WTC11 (cell line): ENCODE measurements around the gene SRSF12.

Experiments
- ATF1 ChIP-seq: sonication (generic); formaldehyde crosslinking; IDR thresholded peaks from 2 replicates; pipeline ENCODE4 v1.8.1; 2023; ENCODE audit warnings: mild to moderate bottlenecking, moderate library complexity, missing genetic modification reagents
- CBFB ChIP-seq: sonication (generic); formaldehyde crosslinking; IDR thresholded peaks from 2 replicates; pipeline ENCODE4 v1.8.1; 2022; ENCODE audit warnings: mild to moderate bottlenecking, low read depth, missing genetic modification reagents
- ELF4 ChIP-seq: sonication (generic); formaldehyde crosslinking; IDR thresholded peaks from 2 replicates; pipeline ENCODE4 v1.8.1; 2022; ENCODE audit warnings: low read depth, mild to moderate bottlenecking, moderate library complexity, missing genetic modification reagents
- IRF2 ChIP-seq: sonication (generic); formaldehyde crosslinking; IDR thresholded peaks from 2 replicates; pipeline ENCODE4 v1.8.0; 2022; ENCODE audit warnings: low read depth, missing genetic modification reagents, borderline replicate concordance
- JUN ChIP-seq: sonication (generic); formaldehyde crosslinking; IDR thresholded peaks from 2 replicates; pipeline ENCODE4 v1.8.0; 2023; ENCODE audit warnings: mild to moderate bottlenecking, missing genetic modification reagents
- NR2C2 ChIP-seq: sonication (generic); formaldehyde crosslinking; IDR thresholded peaks from 2 replicates; pipeline ENCODE4 v1.8.0; 2022; ENCODE audit warnings: mild to moderate bottlenecking, missing genetic modification reagents
- SP1 ChIP-seq: sonication (generic); formaldehyde crosslinking; conservative IDR thresholded peaks from 2 replicates; pipeline ENCODE4 v1.8.1; 2022; ENCODE audit warnings: missing genetic modification reagents
- ZNF138 ChIP-seq: sonication (generic); formaldehyde crosslinking; conservative IDR thresholded peaks from 2 replicates; pipeline ENCODE4 v1.8.1; 2022; ENCODE audit warnings: mild to moderate bottlenecking, moderate library complexity, missing genetic modification reagents
- TF ChIP-seq, protein P1 (sequence below): sonication (generic); formaldehyde crosslinking; conservative IDR thresholded peaks from 2 replicates; pipeline ENCODE4 v1.8.1; 2022; ENCODE audit warnings: mild to moderate bottlenecking, missing genetic modification reagents
- TF ChIP-seq, protein P2 (sequence below): sonication (generic); formaldehyde crosslinking; IDR thresholded peaks from 2 replicates; pipeline ENCODE4 v1.8.0; 2022; ENCODE audit warnings: mild to moderate bottlenecking, missing genetic modification reagents
- TF ChIP-seq, protein P3 (sequence below): fragments of 200-600 bp; IDR thresholded peaks from 2 replicates; pipeline ENCODE4 v1.8.0; 2022; ENCODE audit warnings: antibody characterized with exemption
- TF ChIP-seq, protein P4 (sequence below): sonication (generic); formaldehyde crosslinking; IDR thresholded peaks from 2 replicates; pipeline ENCODE4 v1.8.0; 2022; ENCODE audit warnings: mild to moderate bottlenecking, missing genetic modification reagents
- TF ChIP-seq, protein P5 (sequence below): sonication (generic); formaldehyde crosslinking; IDR thresholded peaks from 2 replicates; pipeline ENCODE4 v1.8.1; 2023; ENCODE audit warnings: mild to moderate bottlenecking, missing genetic modification reagents

DNA sequence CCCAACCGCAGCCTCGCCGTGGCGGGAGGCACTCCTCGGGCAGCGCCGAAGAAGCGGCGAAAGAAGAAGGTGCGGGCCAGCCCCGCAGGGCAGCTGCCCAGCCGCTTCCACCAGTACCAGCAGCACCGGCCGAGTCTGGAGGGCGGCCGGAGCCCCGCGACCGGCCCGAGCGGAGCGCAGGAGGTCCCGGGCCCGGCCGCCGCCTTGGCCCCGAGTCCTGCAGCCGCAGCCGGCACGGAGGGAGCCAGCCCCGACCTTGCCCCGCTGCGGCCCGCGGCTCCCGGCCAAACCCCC is 36.8 kb downstream of the SRSF12 start:
- TF ChIP-seq, protein P1, sequence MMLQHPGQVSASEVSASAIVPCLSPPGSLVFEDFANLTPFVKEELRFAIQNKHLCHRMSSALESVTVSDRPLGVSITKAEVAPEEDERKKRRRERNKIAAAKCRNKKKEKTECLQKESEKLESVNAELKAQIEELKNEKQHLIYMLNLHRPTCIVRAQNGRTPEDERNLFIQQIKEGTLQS = no peak
- TF ChIP-seq, protein P2, sequence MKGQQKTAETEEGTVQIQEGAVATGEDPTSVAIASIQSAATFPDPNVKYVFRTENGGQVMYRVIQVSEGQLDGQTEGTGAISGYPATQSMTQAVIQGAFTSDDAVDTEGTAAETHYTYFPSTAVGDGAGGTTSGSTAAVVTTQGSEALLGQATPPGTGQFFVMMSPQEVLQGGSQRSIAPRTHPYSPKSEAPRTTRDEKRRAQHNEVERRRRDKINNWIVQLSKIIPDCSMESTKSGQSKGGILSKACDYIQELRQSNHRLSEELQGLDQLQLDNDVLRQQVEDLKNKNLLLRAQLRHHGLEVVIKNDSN = no peak
- TF ChIP-seq NR2C2 (CRISPR knock-in tag) = no peak
- TF ChIP-seq, protein P3, sequence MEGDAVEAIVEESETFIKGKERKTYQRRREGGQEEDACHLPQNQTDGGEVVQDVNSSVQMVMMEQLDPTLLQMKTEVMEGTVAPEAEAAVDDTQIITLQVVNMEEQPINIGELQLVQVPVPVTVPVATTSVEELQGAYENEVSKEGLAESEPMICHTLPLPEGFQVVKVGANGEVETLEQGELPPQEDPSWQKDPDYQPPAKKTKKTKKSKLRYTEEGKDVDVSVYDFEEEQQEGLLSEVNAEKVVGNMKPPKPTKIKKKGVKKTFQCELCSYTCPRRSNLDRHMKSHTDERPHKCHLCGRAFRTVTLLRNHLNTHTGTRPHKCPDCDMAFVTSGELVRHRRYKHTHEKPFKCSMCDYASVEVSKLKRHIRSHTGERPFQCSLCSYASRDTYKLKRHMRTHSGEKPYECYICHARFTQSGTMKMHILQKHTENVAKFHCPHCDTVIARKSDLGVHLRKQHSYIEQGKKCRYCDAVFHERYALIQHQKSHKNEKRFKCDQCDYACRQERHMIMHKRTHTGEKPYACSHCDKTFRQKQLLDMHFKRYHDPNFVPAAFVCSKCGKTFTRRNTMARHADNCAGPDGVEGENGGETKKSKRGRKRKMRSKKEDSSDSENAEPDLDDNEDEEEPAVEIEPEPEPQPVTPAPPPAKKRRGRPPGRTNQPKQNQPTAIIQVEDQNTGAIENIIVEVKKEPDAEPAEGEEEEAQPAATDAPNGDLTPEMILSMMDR = no peak
- no peak for TF ChIP-seq JUN (CRISPR knock-in tag)
- TF ChIP-seq ATF1 (CRISPR knock-in tag) = no peak
- TF ChIP-seq SP1 (CRISPR knock-in tag) = no peak
- TF ChIP-seq ZNF138 (CRISPR knock-in tag) = no peak
- TF ChIP-seq CBFB (CRISPR knock-in tag) = no peak
- no peak for TF ChIP-seq ELF4 (CRISPR knock-in tag)
- TF ChIP-seq, protein P4, sequence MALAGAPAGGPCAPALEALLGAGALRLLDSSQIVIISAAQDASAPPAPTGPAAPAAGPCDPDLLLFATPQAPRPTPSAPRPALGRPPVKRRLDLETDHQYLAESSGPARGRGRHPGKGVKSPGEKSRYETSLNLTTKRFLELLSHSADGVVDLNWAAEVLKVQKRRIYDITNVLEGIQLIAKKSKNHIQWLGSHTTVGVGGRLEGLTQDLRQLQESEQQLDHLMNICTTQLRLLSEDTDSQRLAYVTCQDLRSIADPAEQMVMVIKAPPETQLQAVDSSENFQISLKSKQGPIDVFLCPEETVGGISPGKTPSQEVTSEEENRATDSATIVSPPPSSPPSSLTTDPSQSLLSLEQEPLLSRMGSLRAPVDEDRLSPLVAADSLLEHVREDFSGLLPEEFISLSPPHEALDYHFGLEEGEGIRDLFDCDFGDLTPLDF (CRISPR knock-in tag) = no peak
- no peak for TF ChIP-seq IRF2
- TF ChIP-seq, protein P5, sequence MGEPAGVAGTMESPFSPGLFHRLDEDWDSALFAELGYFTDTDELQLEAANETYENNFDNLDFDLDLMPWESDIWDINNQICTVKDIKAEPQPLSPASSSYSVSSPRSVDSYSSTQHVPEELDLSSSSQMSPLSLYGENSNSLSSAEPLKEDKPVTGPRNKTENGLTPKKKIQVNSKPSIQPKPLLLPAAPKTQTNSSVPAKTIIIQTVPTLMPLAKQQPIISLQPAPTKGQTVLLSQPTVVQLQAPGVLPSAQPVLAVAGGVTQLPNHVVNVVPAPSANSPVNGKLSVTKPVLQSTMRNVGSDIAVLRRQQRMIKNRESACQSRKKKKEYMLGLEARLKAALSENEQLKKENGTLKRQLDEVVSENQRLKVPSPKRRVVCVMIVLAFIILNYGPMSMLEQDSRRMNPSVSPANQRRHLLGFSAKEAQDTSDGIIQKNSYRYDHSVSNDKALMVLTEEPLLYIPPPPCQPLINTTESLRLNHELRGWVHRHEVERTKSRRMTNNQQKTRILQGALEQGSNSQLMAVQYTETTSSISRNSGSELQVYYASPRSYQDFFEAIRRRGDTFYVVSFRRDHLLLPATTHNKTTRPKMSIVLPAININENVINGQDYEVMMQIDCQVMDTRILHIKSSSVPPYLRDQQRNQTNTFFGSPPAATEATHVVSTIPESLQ (CRISPR knock-in tag) = no peak
